ENCODE data around the gene KLK2.

DNA sequence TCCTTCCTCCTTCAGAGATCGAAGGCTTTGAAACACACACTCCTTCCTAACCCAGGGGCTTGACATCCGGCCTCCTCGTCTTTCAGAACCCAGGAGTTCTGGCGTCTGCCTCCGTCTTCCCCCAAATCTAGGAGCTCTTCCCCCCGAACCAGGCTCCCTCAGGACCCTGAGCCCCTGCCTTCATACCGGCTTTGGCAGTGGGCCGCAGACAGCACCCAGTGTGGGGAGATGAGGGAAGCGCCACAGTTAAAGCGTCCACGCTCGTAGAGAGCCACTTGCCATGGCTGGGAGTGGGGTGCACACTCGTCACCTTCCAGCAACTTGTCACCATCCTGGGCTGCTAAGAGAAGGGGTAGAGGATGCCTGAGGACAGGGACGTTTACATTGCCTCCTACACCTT is 45.8 kb upstream of the KLK2 start:
- TF ChIP-seq POLR2AphosphoS5 (IDR thresholded peaks at IDR 0.05) (no peak), POLR2A (IDR thresholded peaks at IDR 0.05) (no peak), EP300 (IDR thresholded peaks at IDR 0.05; ENCODE audit: low read depth) (no peak)
- TF ChIP-seq, protein P1, sequence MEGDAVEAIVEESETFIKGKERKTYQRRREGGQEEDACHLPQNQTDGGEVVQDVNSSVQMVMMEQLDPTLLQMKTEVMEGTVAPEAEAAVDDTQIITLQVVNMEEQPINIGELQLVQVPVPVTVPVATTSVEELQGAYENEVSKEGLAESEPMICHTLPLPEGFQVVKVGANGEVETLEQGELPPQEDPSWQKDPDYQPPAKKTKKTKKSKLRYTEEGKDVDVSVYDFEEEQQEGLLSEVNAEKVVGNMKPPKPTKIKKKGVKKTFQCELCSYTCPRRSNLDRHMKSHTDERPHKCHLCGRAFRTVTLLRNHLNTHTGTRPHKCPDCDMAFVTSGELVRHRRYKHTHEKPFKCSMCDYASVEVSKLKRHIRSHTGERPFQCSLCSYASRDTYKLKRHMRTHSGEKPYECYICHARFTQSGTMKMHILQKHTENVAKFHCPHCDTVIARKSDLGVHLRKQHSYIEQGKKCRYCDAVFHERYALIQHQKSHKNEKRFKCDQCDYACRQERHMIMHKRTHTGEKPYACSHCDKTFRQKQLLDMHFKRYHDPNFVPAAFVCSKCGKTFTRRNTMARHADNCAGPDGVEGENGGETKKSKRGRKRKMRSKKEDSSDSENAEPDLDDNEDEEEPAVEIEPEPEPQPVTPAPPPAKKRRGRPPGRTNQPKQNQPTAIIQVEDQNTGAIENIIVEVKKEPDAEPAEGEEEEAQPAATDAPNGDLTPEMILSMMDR (IDR thresholded peaks at IDR 0.05) = no peak

All from transverse colon (tissue), 4 donors.